Stimulated activated CD4-positive, alpha-beta T cell treated with anti-CD3 and anti-CD28 coated beads, TNF-alpha, amount 100 ng/mL, for 4 hours (primary cell): Measurements from ENCODE around the gene PRPF19.

ENCODE experiments used
- DNase-seq, 3 experiments: peaks; one replicate each; pipeline ENCODE4 v3.0.0-alpha.2; 2020; ENCODE audit warnings: low read depth in 3 of 3

PRPF19 gene

DNA sequence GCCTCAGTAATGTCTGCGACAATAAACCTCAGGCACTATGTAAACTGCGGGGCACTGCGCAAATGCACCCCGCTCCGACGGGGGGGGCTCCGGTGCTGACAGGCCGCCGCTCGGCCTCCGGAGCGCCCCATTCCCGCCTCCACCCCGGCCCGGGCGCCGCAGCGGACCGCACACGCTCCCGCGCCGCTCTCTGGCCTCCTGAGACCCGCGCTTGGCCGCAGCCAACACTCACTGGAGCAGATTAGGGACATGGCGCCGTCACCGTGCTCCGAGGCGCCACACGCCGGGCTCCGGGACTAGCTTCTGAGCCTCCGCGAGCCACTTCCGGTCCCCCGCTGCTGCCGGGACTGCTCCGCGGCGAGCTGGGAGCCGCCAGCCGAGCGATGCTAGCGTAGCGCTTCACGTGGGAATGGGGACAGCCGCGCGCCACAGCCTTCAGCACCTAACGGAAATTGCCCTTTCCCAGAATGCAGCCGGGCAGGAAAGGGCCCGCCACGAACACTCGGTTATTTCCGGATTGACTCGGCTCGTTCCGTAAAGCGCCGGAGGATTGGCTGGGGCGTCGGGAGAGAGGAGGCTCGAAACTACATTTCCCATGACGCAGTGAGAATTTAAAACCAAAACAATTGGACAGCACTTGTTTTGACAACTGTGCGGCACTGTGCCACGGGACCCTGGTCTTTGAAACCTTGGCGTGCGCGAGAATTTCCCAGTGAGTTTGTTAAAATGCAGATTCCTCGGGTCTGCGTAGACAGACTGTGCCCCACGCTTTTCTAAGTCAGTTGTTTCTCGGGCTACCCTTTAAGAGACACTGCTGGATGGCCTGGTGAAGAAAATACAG, at the start of gene PRPF19:
PRPF19 (minus strand) TSS at position 454 of the 841 bp plus-strand sequence; CDS start at position 251, 203 bp downstream.
- peak; percentile 94 to 97 (median 94) for DNase-seq

GRCh38 chr11:60955571-60955970, 49.2 kb upstream of the PRPF19 start:
- DNase-seq: no peak

- DNase-seq: no peak
These were observed 48.0 kb upstream of the PRPF19 start for GRCh38 chr11:60954421-60954820.

DNA sequence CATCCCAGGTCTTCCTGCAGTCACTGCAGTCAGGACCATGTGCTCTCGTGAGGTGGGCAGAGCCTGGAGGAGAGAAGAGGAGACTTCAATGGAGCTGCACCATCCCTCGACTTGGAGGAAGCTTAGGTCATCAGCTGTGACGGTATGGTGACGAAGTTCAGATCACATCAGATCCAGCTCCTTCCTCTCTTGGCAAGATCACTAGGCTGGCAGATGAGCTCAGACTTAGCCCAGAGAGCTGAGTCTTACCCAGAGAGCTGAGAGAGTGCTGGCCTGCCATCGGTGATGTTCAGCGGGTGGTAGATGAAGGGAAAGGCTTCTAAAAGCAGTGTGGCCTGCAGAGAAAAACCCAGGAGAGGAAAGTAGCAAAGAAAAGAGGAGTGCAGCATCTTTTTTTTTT, 47.4 kb upstream of the PRPF19 start:
- no peak for DNase-seq

- DNase-seq: no peak
These were observed 46.4 kb upstream of the PRPF19 start for GRCh38 chr11:60952742-60953170.

DNA sequence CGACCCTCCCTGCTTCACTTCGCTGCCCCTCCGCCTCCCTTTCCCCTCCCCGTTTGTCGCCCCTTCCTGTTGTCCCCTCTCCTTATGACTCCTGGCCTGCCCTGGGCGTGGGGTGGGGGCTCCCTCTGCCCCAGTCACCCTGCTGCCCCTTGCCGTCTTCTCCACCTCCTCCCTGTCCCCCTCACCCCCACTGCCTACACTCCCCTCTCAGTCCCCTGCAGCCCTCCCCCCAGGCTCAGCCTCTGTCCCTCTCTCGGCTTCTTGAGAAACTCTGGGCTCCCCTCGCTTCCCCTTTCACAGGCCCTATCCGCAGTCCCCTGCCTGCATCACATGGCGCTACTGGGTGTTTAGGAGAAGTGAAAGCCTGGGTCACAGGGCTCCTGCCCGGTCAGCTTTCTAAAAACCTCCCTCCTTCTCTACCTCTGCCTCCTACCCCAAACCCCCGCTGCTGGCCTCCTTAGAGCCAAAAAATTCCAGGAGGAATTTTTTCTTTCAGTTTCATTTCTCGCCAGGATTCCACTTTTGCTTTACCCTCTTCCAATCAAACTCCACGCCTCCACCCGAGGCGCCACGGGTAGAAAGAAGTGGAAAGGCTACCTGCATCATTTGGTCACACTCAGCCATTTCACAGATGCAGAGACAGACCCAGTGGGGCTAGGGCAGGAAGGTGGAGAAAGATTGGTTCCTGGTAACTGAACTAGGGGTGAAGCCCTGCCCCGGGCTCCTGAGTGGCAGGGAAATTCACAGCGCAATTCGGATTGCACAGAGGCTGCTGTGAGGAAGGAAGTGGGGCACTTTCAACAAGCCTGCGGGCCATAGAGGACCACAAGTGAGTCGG, 45.7 kb upstream of the PRPF19 start, which contains the start of gene SLC15A3:
SLC15A3 (minus strand) TSS at position 273 of the 838 bp plus-strand sequence. CDS start 625 bp downstream, outside the sequence.
- no peak for DNase-seq

GRCh38 chr11:60951606-60951903, 45.2 kb upstream of the PRPF19 start:
- DNase-seq: no peak

- DNase-seq: no peak
These were observed 44.7 kb upstream of the PRPF19 start for GRCh38 chr11:60950933-60951605.

GRCh38 chr11:60950024-60950423, 43.6 kb upstream of the PRPF19 start:
- no peak for DNase-seq

GRCh38 chr11:60948250-60948649, 41.9 kb upstream of the PRPF19 start:
- no peak for DNase-seq

DNA sequence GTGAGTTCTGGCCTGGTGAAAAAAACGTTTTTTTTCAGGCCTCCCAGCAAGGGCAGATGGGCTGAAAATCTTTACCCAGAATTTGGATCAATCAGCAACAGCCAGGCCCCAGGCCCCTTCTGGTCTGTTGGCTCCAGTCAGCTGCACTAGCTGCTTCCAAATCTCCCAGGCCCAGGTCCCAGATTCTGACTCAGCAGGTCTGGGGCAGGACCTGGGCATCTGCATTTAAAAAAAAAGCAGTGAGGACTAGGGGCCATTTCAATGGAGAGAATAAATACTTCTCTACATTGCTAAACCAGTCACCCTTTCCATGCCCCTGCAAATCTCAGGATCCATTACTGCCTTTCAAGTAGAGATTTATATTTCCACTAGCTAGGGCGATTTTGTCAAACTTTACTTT, 41.3 kb upstream of the PRPF19 start:
- no peak for DNase-seq

DNA sequence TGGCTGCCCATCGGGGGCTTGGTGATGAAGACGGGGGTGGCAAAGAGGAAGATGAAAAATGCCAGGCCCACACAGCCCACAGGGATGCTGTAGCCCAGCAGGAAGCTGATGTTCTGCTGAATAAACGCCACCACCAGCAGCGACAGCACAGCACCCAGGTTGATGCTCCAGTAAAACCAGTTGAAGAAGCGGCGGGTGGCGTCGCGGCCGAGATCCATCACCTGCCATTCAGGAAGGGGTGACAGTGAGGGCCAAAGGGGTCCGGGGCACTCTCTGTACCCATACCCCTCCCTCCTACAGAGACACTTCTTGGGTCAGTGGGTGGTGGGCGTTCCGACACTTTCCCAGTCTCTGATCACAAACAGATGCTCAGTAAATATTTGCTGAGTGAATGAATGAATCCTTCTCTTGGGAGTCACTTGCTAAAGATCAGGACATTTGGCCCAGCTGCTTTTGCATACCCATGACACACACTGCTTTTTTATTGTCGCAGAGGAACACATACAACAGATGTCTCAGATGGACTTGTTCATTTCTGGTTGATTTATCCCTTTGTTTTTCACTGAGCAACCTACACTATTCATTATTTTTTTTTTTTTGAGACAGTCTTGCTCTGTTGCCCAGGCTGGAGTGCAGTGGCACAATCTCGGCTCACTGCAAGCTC, 40.3 kb upstream of the PRPF19 start:
- no peak for DNase-seq

DNA sequence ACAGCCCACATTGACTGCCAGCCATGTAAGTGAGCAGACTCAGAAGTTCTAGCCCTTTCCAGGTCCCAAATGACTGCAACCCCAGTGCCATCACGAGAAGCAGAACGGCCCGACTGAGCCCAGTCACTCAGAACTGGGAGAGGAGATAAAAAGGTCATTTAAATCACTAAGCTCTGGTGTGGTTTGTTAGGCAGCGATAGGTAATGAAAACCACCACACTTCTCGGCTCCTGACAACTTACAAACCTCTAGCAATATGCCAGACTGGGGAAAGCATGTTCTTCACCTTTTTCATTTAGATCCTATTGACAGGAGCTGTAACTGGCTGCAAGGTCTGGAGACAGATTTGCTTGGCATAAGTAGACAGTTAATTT, 38.9 kb upstream of the PRPF19 start:
- DNase-seq: no peak

GRCh38 chr11:60944490-60945294, 38.3 kb upstream of the PRPF19 start:
- no peak for DNase-seq

GRCh38 chr11:60942970-60943565, 36.7 kb upstream of the PRPF19 start:
- DNase-seq: no peak

- DNase-seq: no peak
These were observed 35.8 kb upstream of the PRPF19 start for GRCh38 chr11:60942219-60942618.

DNA sequence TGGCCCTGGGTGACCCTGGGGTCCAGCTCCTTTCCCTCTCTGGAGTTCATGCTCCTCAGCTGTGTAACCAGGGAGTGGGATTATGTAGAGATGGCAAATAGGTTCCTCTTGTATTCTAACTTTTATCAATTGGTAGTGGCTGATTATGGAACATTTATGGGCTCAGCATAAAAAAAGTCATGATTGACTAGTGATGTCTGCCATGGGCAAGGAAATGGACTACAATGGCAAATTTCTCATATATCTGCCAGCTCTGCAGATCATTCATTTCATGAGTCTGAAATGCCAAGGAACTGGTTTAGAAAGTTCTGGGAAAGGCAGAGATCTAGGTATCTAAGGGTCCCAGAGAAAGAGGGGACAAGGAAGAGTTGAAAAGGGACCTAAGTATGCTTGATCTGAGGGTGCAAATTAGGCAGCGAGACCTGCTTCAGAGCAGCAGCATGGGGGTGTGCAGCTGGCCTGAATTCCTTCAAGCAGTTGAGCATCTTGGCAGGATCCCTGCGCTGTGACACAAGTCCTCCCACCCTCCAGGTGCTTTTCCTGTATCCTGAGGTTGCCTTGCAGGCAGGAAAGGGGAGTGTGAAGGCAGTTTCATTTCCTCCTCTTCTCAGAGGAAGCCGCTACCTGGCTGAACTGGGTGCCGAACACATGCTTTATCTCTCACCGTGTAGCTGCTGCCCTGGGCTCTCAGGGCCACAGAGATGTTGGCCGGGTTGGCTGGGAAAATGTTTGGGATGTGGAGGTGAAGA, 35.2 kb upstream of the PRPF19 start:
- DNase-seq: no peak

DNA sequence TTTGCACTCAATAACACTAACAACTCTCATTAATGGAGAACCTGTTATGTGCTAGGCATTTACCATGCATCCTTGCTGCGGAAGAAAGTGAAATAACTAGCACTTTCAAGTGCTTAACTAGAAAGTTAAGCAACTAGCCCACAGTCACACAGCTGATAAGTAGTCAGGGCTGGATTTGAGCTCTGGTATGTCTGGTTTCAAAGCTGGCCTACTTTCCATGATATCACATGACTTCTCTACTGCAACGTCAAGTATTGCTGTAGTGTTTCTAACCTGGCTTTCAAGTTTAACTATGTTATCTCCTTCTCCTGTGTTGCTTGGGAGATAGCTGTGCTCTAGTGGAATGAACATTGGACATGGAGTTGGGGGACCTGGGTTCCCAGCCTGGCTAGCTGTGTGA, 33.5 kb upstream of the PRPF19 start:
- DNase-seq: no peak

GRCh38 chr11:60939301-60939700, 32.9 kb upstream of the PRPF19 start:
- DNase-seq: no peak

DNA sequence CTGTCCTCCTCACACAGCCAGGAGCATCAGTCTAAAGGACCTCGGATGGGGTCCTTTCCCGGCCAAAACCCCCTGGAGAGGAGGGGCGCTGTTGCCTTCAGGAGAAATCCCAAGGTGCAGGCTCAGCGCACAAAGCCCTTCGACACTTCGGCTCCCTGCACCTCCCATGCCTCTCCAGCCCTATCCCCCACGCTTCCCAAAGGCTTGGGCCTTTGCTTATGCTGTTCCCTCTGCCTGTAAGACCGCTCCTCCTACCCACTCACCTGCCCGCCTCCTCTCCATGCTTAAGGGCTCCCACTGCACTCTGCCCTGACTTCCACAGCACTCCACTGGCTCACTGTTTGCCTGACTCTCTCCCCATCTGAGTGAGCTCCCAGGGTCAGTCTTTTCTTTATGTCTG, 32.1 kb upstream of the PRPF19 start:
- DNase-seq: no peak
